Superior temporal gyrus (tissue), 1 donor: ENCODE results near the gene FAM184B.

ENCODE experiments used
- DNase-seq: peaks from one replicate; pipeline ENCODE4 v3.0.0-alpha.2; 2016; ENCODE audit errors: extremely low spot score

Gene FAM184B

GRCh38 chr4:17781300-17782287, at the start of gene FAM184B:
Gene FAM184B, minus strand, starts transcription at chr4:17781621. Its CDS starts 322 bp downstream, at chr4:17781299.
- no peak for DNase-seq

GRCh38 chr4:17823871-17824669, 42.6 kb upstream of the FAM184B start:
- no peak for DNase-seq

- DNase-seq = peak; percentile 90
These were observed 35.6 kb upstream of the FAM184B start for GRCh38 chr4:17817027-17817426.

- no peak for DNase-seq
These were observed 34.7 kb upstream of the FAM184B start for GRCh38 chr4:17816142-17816541.

- DNase-seq = no peak
These were observed 32.7 kb upstream of the FAM184B start for GRCh38 chr4:17814140-17814539.

GRCh38 chr4:17812801-17813200, 31.4 kb upstream of the FAM184B start:
- DNase-seq = no peak

- no peak for DNase-seq
These were observed 30.7 kb upstream of the FAM184B start for GRCh38 chr4:17812125-17812524.

- DNase-seq = no peak
These were observed 29.7 kb upstream of the FAM184B start for GRCh38 chr4:17811078-17811603.

GRCh38 chr4:17810260-17811077, 29.0 kb upstream of the FAM184B start, which contains the start of the genes DCAF16 and NCAPG:
Gene DCAF16, minus strand, starts transcription at chr4:17810757. Its CDS starts 6,616 bp downstream, at chr4:17804141.
Gene NCAPG, plus strand, starts transcription at chr4:17810979. Its CDS starts 99 bp downstream, at chr4:17811078.
- DNase-seq = peak; percentile 100

GRCh38 chr4:17809667-17810066, 28.2 kb upstream of the FAM184B start:
- no peak for DNase-seq

- no peak for DNase-seq
These were observed 26.0 kb upstream of the FAM184B start for GRCh38 chr4:17807446-17807845.

GRCh38 chr4:17805580-17806155, 24.2 kb upstream of the FAM184B start:
- DNase-seq = no peak

- no peak for DNase-seq
These were observed 16.4 kb upstream of the FAM184B start for GRCh38 chr4:17797808-17798207.

GRCh38 chr4:17794730-17795129, 13.3 kb upstream of the FAM184B start:
- DNase-seq = no peak

GRCh38 chr4:17788956-17789355, 7.5 kb upstream of the FAM184B start:
- DNase-seq = no peak

- DNase-seq = no peak
These were observed 5.9 kb upstream of the FAM184B start for GRCh38 chr4:17787315-17787714.

GRCh38 chr4:17786567-17786966, 5.1 kb upstream of the FAM184B start:
- no peak for DNase-seq

GRCh38 chr4:17785858-17786257, 4.4 kb upstream of the FAM184B start:
- no peak for DNase-seq

- no peak for DNase-seq
These were observed 721 bp downstream of the FAM184B start for GRCh38 chr4:17780501-17781299.

GRCh38 chr4:17778431-17778830, 3.0 kb downstream of the FAM184B start:
- DNase-seq = no peak
